ACC112 (cell line): ENCODE results near the gene MORC4.

Source experiments
- H2AFZ ChIP-seq: fragments of 200-600 bp; sonication (generic); one replicate; pipeline ENCODE4 v1.6.0; 2017; ENCODE audit warnings: antibody characterized with exemption, low read length; ENCODE audit not compliant: unreplicated experiment
- H3K27ac ChIP-seq: fragments of 200-600 bp; sonication (generic); 2 replicates; pipeline ENCODE4 v1.5.1; 2014; ENCODE audit warnings: low read depth, mild to moderate bottlenecking, antibody characterized with exemption, low read length, moderate library complexity
- H3K27me3 ChIP-seq: fragments of 200-600 bp; sonication (generic); 2 replicates; pipeline ENCODE4 v1.6.1; 2014; ENCODE audit warnings: mild to moderate bottlenecking, antibody characterized with exemption, low read length, moderate library complexity, mixed read lengths; ENCODE audit not compliant: insufficient read depth
- H3K36me3 ChIP-seq: fragments of 200-600 bp; sonication (generic); 2 replicates; pipeline ENCODE4 v1.6.1; 2016; ENCODE audit warnings: mild to moderate bottlenecking, antibody characterized with exemption, low read length, moderate library complexity, mixed read lengths; ENCODE audit not compliant: insufficient read depth
- H3K4me1 ChIP-seq: fragments of 200-600 bp; sonication (generic); one replicate; pipeline ENCODE4 v1.6.1; 2016; ENCODE audit warnings: low read length, mixed read lengths; ENCODE audit not compliant: insufficient read depth, unreplicated experiment, control insufficient read depth
- H3K4me3 ChIP-seq: fragments of 200-600 bp; sonication (generic); 2 replicates; pipeline ENCODE4 v1.5.1; 2014; ENCODE audit warnings: mild to moderate bottlenecking, low read depth, low read length
- H3K79me2 ChIP-seq: fragments of 200-600 bp; sonication (generic); one replicate; pipeline ENCODE4 v1.6.0; 2016; ENCODE audit warnings: low read length; ENCODE audit not compliant: control insufficient read depth, unreplicated experiment, insufficient read depth

Gene MORC4

GRCh38 chrX:106936246-106936645, 63.8 kb downstream of the MORC4 start:
- no peak overlapping the region for H3K27ac ChIP-seq
- no peak overlapping the region for H2AFZ ChIP-seq
- H3K4me1 ChIP-seq: peaks cover 24% of the 10 kb centered on the region
- no peaks in the 10 kb centered on the region for H3K79me2 ChIP-seq
- no peak overlapping the region for H3K4me3 ChIP-seq
- H3K36me3 ChIP-seq: no peaks in the 10 kb centered on the region
- H3K27me3 ChIP-seq: no peaks in the 10 kb centered on the region

GRCh38 chrX:106935175-106935574, 64.8 kb downstream of the MORC4 start:
- H3K27ac ChIP-seq: no peak overlapping the region
- no peaks in the 10 kb centered on the region for H3K27me3 ChIP-seq
- no peak overlapping the region for H2AFZ ChIP-seq
- no peak overlapping the region for H3K4me3 ChIP-seq
- H3K36me3 ChIP-seq: no peaks in the 10 kb centered on the region
- H3K79me2 ChIP-seq: no peaks in the 10 kb centered on the region
- H3K4me1 ChIP-seq: peaks cover 24% of the 10 kb centered on the region

DNA sequence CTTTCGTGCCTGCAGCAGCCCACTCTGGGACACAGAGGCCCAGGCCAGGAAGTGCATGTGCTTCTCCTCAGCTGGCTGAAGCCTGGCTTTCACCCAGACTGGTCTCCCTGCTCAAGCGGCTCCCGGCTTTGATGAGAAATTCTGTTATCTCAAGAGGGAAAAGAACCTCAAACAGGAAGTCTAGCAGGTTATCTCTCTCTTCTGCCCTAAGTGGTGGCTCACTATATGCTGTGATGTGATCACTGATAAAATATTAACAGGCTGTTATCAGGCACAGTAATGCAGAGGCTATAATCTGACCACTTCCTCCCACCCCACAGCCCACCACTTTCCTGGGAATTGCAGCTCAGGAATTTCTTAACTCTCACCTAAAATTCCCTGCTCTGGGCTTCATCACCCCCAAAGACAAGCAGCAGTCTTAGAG, 66.5 kb downstream of the MORC4 start:
- no peak overlapping the region for H3K4me3 ChIP-seq
- peak overlapping the region; percentile 77; the same call in 1 of the 2 replicates for H3K27ac ChIP-seq
- H3K4me1 ChIP-seq: peaks cover 24% of the 10 kb centered on the region
- H3K36me3 ChIP-seq: no peaks in the 10 kb centered on the region
- H2AFZ ChIP-seq: no peak overlapping the region
- no peaks in the 10 kb centered on the region for H3K27me3 ChIP-seq
- H3K79me2 ChIP-seq: no peaks in the 10 kb centered on the region

DNA sequence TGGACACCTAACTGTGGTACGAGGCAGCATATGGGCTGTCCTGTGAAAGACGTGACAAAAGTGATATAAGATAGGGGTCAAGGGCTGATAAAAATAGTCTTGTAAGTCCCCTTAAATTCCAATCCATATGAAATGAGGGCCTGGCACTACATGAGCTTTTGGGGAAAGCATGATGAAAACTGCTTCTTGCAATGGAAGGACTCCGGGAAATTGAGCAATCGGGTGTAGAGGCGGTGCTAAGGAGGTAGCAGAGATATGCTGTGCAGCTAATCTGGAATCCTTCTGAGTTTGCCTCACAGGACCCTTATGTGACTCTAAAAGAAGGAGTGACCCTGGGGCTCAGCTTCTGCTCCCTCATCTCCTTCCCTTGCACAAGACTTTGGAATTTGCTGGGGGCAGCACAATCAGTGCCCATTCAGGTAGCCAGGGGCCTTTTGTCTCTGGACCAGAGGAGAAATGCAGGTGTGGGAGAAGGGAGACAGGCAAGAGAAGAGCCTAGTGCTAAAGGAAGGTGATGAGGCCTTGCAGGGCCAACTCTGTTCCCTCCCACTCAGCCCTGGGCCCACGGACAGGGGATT, 67.0 kb downstream of the MORC4 start:
- Histone ChIP-seq H3K27ac (peak overlapping the region; percentile 77), H3K27me3 (no peaks in the 10 kb centered on the region), H3K79me2 (no peaks in the 10 kb centered on the region), H3K36me3 (no peaks in the 10 kb centered on the region), H2AFZ (no peak overlapping the region), H3K4me3 (no peak overlapping the region), H3K4me1 (peaks cover 24% of the 10 kb centered on the region)

GRCh38 chrX:106932492-106932923, 67.5 kb downstream of the MORC4 start:
- peaks cover 24% of the 10 kb centered on the region for H3K4me1 ChIP-seq
- H3K27me3 ChIP-seq: no peaks in the 10 kb centered on the region
- H3K36me3 ChIP-seq: no peaks in the 10 kb centered on the region
- no peak overlapping the region for H2AFZ ChIP-seq
- H3K27ac ChIP-seq: peak overlapping the region; percentile 77
- H3K79me2 ChIP-seq: no peaks in the 10 kb centered on the region
- no peak overlapping the region for H3K4me3 ChIP-seq

- Histone ChIP-seq H3K36me3 (no peaks in the 10 kb centered on the region), H3K79me2 (no peaks in the 10 kb centered on the region), H3K27ac (peak overlapping the region; percentile 77), H3K4me1 (peaks cover 24% of the 10 kb centered on the region), H3K27me3 (no peaks in the 10 kb centered on the region), H3K4me3 (no peak overlapping the region), H2AFZ (peak overlapping the region; percentile 50)
Measured at GRCh38 chrX:106931831-106932491, 68.1 kb downstream of the MORC4 start.

DNA sequence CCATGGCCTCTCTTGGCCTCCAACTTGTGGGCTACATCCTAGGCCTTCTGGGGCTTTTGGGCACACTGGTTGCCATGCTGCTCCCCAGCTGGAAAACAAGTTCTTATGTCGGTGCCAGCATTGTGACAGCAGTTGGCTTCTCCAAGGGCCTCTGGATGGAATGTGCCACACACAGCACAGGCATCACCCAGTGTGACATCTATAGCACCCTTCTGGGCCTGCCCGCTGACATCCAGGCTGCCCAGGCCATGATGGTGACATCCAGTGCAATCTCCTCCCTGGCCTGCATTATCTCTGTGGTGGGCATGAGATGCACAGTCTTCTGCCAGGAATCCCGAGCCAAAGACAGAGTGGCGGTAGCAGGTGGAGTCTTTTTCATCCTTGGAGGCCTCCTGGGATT, 71.8 kb downstream of the MORC4 start:
- H3K27me3 ChIP-seq: no peaks in the 10 kb centered on the region
- H3K36me3 ChIP-seq: no peaks in the 10 kb centered on the region
- H3K4me1 ChIP-seq: peaks cover 16% of the 10 kb centered on the region
- H3K79me2 ChIP-seq: no peaks in the 10 kb centered on the region
- H3K27ac ChIP-seq: no peak overlapping the region
- no peak overlapping the region for H2AFZ ChIP-seq
- no peak overlapping the region for H3K4me3 ChIP-seq

GRCh38 chrX:106927700-106928099, 72.3 kb downstream of the MORC4 start:
- Histone ChIP-seq H3K4me3 (no peak overlapping the region), H3K27ac (no peak overlapping the region), H2AFZ (no peak overlapping the region), H3K27me3 (no peaks in the 10 kb centered on the region), H3K36me3 (no peaks in the 10 kb centered on the region), H3K79me2 (no peaks in the 10 kb centered on the region), H3K4me1 (peaks cover 11% of the 10 kb centered on the region)

GRCh38 chrX:106927023-106927422, 73.0 kb downstream of the MORC4 start:
- no peaks in the 10 kb centered on the region for H3K27me3 ChIP-seq
- H3K79me2 ChIP-seq: no peaks in the 10 kb centered on the region
- no peaks in the 10 kb centered on the region for H3K36me3 ChIP-seq
- no peak overlapping the region for H3K27ac ChIP-seq
- H2AFZ ChIP-seq: no peak overlapping the region
- H3K4me1 ChIP-seq: peaks cover 4% of the 10 kb centered on the region
- H3K4me3 ChIP-seq: no peak overlapping the region

DNA sequence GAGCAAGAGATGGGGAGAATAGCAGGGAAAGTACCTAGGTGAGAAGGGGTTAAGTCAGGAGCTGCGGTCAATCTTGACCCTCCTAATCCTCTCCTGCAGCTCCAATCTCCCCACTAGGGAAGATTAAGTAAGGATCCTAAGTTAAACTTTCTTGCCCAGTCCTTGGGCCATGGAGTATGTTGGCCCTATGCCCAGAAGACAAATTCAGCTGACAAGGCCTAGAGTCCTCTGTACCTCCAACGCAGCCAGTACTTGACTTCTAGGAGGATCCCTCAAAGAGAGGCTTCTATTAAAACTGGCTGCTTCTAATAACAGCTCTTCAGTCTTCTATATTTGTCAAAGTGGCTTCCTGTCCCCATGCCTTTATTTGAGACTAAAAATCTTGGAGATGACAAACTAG, 78.4 kb downstream of the MORC4 start:
- Histone ChIP-seq H3K4me3 (no peak overlapping the region), H3K79me2 (no peaks in the 10 kb centered on the region), H3K27ac (no peak overlapping the region), H3K4me1 (peaks cover 17% of the 10 kb centered on the region), H3K27me3 (no peaks in the 10 kb centered on the region), H3K36me3 (no peaks in the 10 kb centered on the region), H2AFZ (no peak overlapping the region)

DNA sequence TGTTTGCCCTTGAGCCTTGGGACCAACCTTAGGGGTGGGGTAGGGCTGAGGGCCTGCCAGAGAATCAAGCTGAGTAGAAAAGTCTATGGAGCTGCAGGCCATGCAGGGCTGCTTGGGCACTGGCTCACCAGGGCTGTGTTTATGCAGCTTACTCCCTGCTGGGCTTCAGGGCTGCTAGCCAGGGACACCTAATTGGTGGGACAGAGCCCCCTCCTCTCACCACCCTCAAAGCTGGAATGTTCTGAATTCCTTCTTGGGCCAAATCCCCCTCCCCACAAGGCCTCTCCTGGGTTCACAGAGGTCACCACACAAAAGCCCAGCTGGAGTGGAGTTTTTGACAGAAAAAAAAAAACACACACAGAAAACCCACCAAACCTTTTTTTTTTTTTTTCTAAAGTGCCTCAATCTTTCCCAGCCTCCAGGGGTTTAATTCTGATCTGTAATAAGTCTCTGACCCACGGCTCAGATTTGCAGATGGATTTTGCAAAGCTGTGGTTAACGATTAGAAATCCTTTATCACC, 80.0 kb downstream of the MORC4 start, which contains the start of gene CLDN2:
Gene CLDN2, plus strand, starts transcription at position 471 of the 521 bp plus-strand sequence. CDS start 7,827 bp downstream, outside the sequence.
- Histone ChIP-seq H3K27me3 (no peaks in the 10 kb centered on the region), H2AFZ (no peak within 1 kb of the TSS), H3K27ac (no peak within 1 kb of the TSS), H3K36me3 (no peaks in the 10 kb centered on the region), H3K4me3 (no peak within 1 kb of the TSS), H3K4me1 (peaks cover 17% of the 10 kb centered on the region), H3K79me2 (no peaks in the 10 kb centered on the region)
